Thoracic aorta (tissue), 2 donors: ENCODE results near the gene OR1K1. TPM values are rescaled to one million over a fixed set of nuclear protein-coding genes. Genes with fewer than 3 reads are reported as not detected.
"Not testable (repeated sequence)": the region's sequence is repeated elsewhere in the genome, so short reads cannot be mapped to it uniquely, and the experiment has no call there.

Experiments used
- ATAC-seq: fragments of 150-250 bp; one replicate; pipeline ENCODE4 v1.8.0; 2017; ENCODE audit warnings: low read depth; ENCODE audit not compliant: insufficient number of reproducible peaks, low FRiP score
- DNase-seq: peaks from one replicate; pipeline ENCODE4 v3.0.0-alpha.2; 2020; ENCODE audit warnings: low spot score
- H3K27ac ChIP-seq, 2 donors: fragments of 200-600 bp; sonication (generic); 1 replicate in 1 of 2; 2 replicates in 1 of 2; pipeline ENCODE4 v1.5.1; 2016; ENCODE audit warnings: mild to moderate bottlenecking in 2 of 2, moderate library complexity in 2 of 2
- H3K27me3 ChIP-seq: fragments of 200-600 bp; sonication (generic); replicated peaks from 2 replicates; pipeline ENCODE4 v1.6.0; 2016; ENCODE audit warnings: mild to moderate bottlenecking; ENCODE audit not compliant: insufficient read depth
- H3K36me3 ChIP-seq: fragments of 200-600 bp; sonication (generic); one replicate; pipeline ENCODE4 v1.5.1; 2016
- H3K4me1 ChIP-seq, 2 donors: fragments of 200-600 bp; sonication (generic); 1 replicate in 1 of 2; 2 replicates in 1 of 2; pipeline versions ENCODE4 v1.5.1 to v1.6.0; 2016; ENCODE audit warnings: low read depth in 2 of 2, mild to moderate bottlenecking in 1 of 2; ENCODE audit not compliant: control insufficient read depth in 1 of 2
- H3K4me3 ChIP-seq: fragments of 200-600 bp; sonication (generic); 2 replicates; pipeline ENCODE4 v1.5.1; 2016; ENCODE audit warnings: mild to moderate bottlenecking
- H3K9me3 ChIP-seq: fragments of 200-600 bp; sonication (generic); 2 replicates; pipeline ENCODE4 v1.5.1; 2016
- CTCF ChIP-seq: fragments of 200-600 bp; sonication (generic); IDR thresholded peaks from one replicate; pipeline ENCODE4 v1.5.1; 2019; ENCODE audit warnings: antibody characterized with exemption
- total RNA-seq, 2 donors: library from RNA; depleted of rRNA; stranded (reverse); fragments of >200 nt; gene quantifications; one replicate each; pipeline versions ENCODE4 v1.1.0 to v1.2.3, GENCODE V29; 2016

OR1K1 gene
- total RNA-seq, 2 donors from 2014 or later = not detected

- H3K4me1 ChIP-seq = peaks cover 9 to 10% of the 10 kb centered on the region in 2 donors
- peaks cover 22% of the 10 kb centered on the region for H3K36me3 ChIP-seq
- no peak for DNase-seq
- ATAC-seq = no peak
- TF ChIP-seq CTCF = no peak
- no peak overlapping the region for H3K4me3 ChIP-seq
- no peaks in the 10 kb centered on the region for H3K9me3 ChIP-seq
- no peaks in the 10 kb centered on the region for H3K27me3 ChIP-seq
- H3K27ac ChIP-seq = no peak overlapping the region
Measured at GRCh38 chr9:122820490-122820845, 20.5 kb downstream of the OR1K1 start.

GRCh38 chr9:122821278-122821943, 21.5 kb downstream of the OR1K1 start:
- Histone ChIP-seq H3K27ac (no peak overlapping the region), H3K9me3 (no peaks in the 10 kb centered on the region), H3K4me1 (peaks cover 2 to 8% of the 10 kb centered on the region in 2 donors), H3K36me3 (peaks cover 22% of the 10 kb centered on the region), H3K27me3 (no peaks in the 10 kb centered on the region), H3K4me3 (no peak overlapping the region)
- TF ChIP-seq CTCF = no peak
- no peak for DNase-seq
- ATAC-seq = no peak

GRCh38 chr9:122822056-122822455, 22.1 kb downstream of the OR1K1 start:
- no peak for TF ChIP-seq CTCF
- ATAC-seq = no peak
- Histone ChIP-seq H3K9me3 (no peaks in the 10 kb centered on the region), H3K27ac (no peak overlapping the region), H3K27me3 (no peaks in the 10 kb centered on the region), H3K4me1 (peaks cover 7 to 14% of the 10 kb centered on the region in 2 donors), H3K36me3 (peaks cover 22% of the 10 kb centered on the region), H3K4me3 (no peak overlapping the region)
- DNase-seq = no peak

GRCh38 chr9:122822938-122823337, 23.0 kb downstream of the OR1K1 start:
- Histone ChIP-seq H3K27me3 (no peaks in the 10 kb centered on the region), H3K27ac (no peak overlapping the region), H3K4me3 (no peak overlapping the region), H3K9me3 (no peaks in the 10 kb centered on the region), H3K4me1 (peaks cover 12 to 14% of the 10 kb centered on the region in 2 donors), H3K36me3 (peaks cover 18% of the 10 kb centered on the region)
- no peak for TF ChIP-seq CTCF
- ATAC-seq = no peak
- DNase-seq = no peak

- no peaks in the 10 kb centered on the region for H3K27me3 ChIP-seq
- H3K4me1 ChIP-seq = peaks cover 12% of the 10 kb centered on the region in 2 donors
- TF ChIP-seq CTCF = no peak
- H3K36me3 ChIP-seq = peaks cover 5% of the 10 kb centered on the region
- peak overlapping the region; percentile 88 to 100 for H3K27ac ChIP-seq
- DNase-seq (no peak), ATAC-seq (peak; percentile 45)
- peak overlapping the region; percentile 98 for H3K4me3 ChIP-seq
- no peaks in the 10 kb centered on the region for H3K9me3 ChIP-seq
Measured at GRCh38 chr9:122827761-122828093, 27.8 kb downstream of the OR1K1 start.

- H3K4me1 ChIP-seq = peaks cover 12% of the 10 kb centered on the region in 2 donors
- H3K36me3 ChIP-seq, DNase-seq, ATAC-seq, H3K27me3 ChIP-seq, H3K9me3 ChIP-seq: not testable (repeated sequence)
- peak overlapping the region; percentile 98 for H3K4me3 ChIP-seq
- H3K27ac ChIP-seq = peak overlapping the region; percentile 88 to 100
Measured at GRCh38 chr9:122828965-122829284, 29.0 kb downstream of the OR1K1 start.
